Vagina (tissue), 2 donors: ENCODE data around the gene SF3B2. TPM values are rescaled to one million over a fixed set of nuclear protein-coding genes. Genes with fewer than 3 reads are reported as not detected.

Experiments
- DNase-seq, 2 donors: peaks; one replicate each; pipeline ENCODE4 v3.0.0-alpha.2; 2017; ENCODE audit errors: extremely low spot score in 2 of 2
- H3K27ac ChIP-seq: fragments of 200-600 bp; sonication (generic); one replicate; pipeline ENCODE4 v1.5.1; 2019
- H3K27me3 ChIP-seq: fragments of 200-600 bp; sonication (generic); one replicate; pipeline ENCODE4 v1.5.1; 2019
- H3K36me3 ChIP-seq, 2 donors: fragments of 200-600 bp; sonication (generic); one replicate each; pipeline ENCODE4 v1.5.1; 2017 to 2019
- H3K4me1 ChIP-seq: fragments of 200-600 bp; sonication (generic); one replicate; pipeline ENCODE4 v1.5.1; 2019
- H3K4me3 ChIP-seq, 2 donors: fragments of 200-600 bp; sonication (generic); 1 replicate in 1 of 2; 2 replicates in 1 of 2; pipeline ENCODE4 v1.5.1; 2016 to 2019
- H3K9me3 ChIP-seq: fragments of 200-600 bp; sonication (generic); one replicate; pipeline ENCODE4 v1.5.1; 2019
- CTCF ChIP-seq, 3 experiments: fragments of 450-650 bp in 2 of 3; fragments of 200-600 bp in 1 of 3; sonication (generic) in 1 of 3; IDR thresholded peaks; one replicate each; pipeline ENCODE4 v1.5.1; 2017 to 2019; ENCODE audit warnings: antibody characterized with exemption in 3 of 3, mild to moderate bottlenecking in 2 of 3, moderate library complexity in 2 of 3
- POLR2A ChIP-seq, 2 donors: fragments of 450-650 bp; IDR thresholded peaks; one replicate each; pipeline ENCODE4 v1.6.1; 2017; ENCODE audit warnings: antibody characterized with exemption in 2 of 2, mild to moderate bottlenecking in 2 of 2, moderate library complexity in 2 of 2
- POLR2AphosphoS5 ChIP-seq, 2 donors: sonication (generic); formaldehyde crosslinking; IDR thresholded peaks; one replicate each; pipeline ENCODE4 v1.9.0; 2017; ENCODE audit warnings: antibody characterized with exemption in 2 of 2, mild to moderate bottlenecking in 2 of 2, low read depth in 1 of 2; ENCODE audit not compliant: insufficient read depth in 1 of 2
- intact Hi-C: fragments of 100-400 bp; cut with DNase I; formaldehyde crosslinking; loops from one replicate; pipeline ENCODE4 v1.15.1; 2023
- total RNA-seq: library from RNA; depleted of rRNA; stranded (reverse); fragments of >200 nt; gene quantifications from one replicate; pipeline ENCODE4 v1.2.3, GENCODE V29; 2016

SF3B2 gene
- total RNA-seq, 1 donor from 2014 or later, result 107 TPM

- H3K36me3 ChIP-seq, result no peaks in the 10 kb centered on the region
- intact Hi-C loops, result no loop called here
- H3K9me3 ChIP-seq, result no peaks in the 10 kb centered on the region
- DNase-seq, result no peak
- peak overlapping the region; percentile 17 to 41 for H3K4me3 ChIP-seq
- TF ChIP-seq POLR2AphosphoS5 (IDR thresholded peaks at IDR 0.05; ENCODE audit: insufficient read depth in 1 of 2, low read depth in 1 of 2) (no peak), POLR2A (IDR thresholded peaks at IDR 0.05) (no peak), CTCF (IDR thresholded peaks at IDR 0.05) (no peak)
- no peaks in the 10 kb centered on the region for H3K27me3 ChIP-seq
- peaks cover 11% of the 10 kb centered on the region for H3K4me1 ChIP-seq
- H3K27ac ChIP-seq, result no peak overlapping the region
Observed at GRCh38 chr11:66011239-66011784, 40.9 kb upstream of the SF3B2 start.

GRCh38 chr11:66011785-66012303 lies 40.3 kb upstream of the SF3B2 start, which contains the start of gene CST6:
CST6 (plus strand) TSS chr11:66012008; CDS start chr11:66012045, 37 bp downstream.
- Histone ChIP-seq H3K4me3 (peak within 1 kb of the TSS; percentile 17 to 41), H3K27me3 (no peaks in the 10 kb centered on the region), H3K36me3 (no peaks in the 10 kb centered on the region), H3K9me3 (no peaks in the 10 kb centered on the region), H3K27ac (no peak within 1 kb of the TSS), H3K4me1 (peaks cover 11% of the 10 kb centered on the region)
- intact Hi-C loops, result no loop called here
- no peak for DNase-seq
- TF ChIP-seq CTCF (IDR thresholded peaks at IDR 0.05), result no peak

GRCh38 chr11:66012371-66012945 lies 39.7 kb upstream of the SF3B2 start:
- no peak for DNase-seq
- H3K4me3 ChIP-seq, result peak overlapping the region; percentile 17 to 41
- H3K27me3 ChIP-seq, result no peaks in the 10 kb centered on the region
- TF ChIP-seq POLR2AphosphoS5 (IDR thresholded peaks at IDR 0.05; ENCODE audit: insufficient read depth in 1 of 2, low read depth in 1 of 2) (no peak), CTCF (IDR thresholded peaks at IDR 0.05) (no peak), POLR2A (IDR thresholded peaks at IDR 0.05) (no peak)
- intact Hi-C loops, result no loop called here
- H3K27ac ChIP-seq, result no peak overlapping the region
- peaks cover 11% of the 10 kb centered on the region for H3K4me1 ChIP-seq
- no peaks in the 10 kb centered on the region for H3K9me3 ChIP-seq
- no peaks in the 10 kb centered on the region for H3K36me3 ChIP-seq

GRCh38 chr11:66012946-66013761 lies 39.0 kb upstream of the SF3B2 start:
- DNase-seq, result no peak
- Histone ChIP-seq H3K27ac (no peak overlapping the region), H3K4me3 (peak overlapping the region in 1 of 2 donors; percentile 17), H3K27me3 (no peaks in the 10 kb centered on the region), H3K4me1 (peaks cover 11% of the 10 kb centered on the region), H3K9me3 (no peaks in the 10 kb centered on the region), H3K36me3 (no peaks in the 10 kb centered on the region)
- intact Hi-C loops, result no loop called here
- TF ChIP-seq POLR2A (IDR thresholded peaks at IDR 0.05) (no peak), POLR2AphosphoS5 (IDR thresholded peaks at IDR 0.05; ENCODE audit: insufficient read depth in 1 of 2, low read depth in 1 of 2) (no peak), CTCF (IDR thresholded peaks at IDR 0.05) (no peak)

GRCh38 chr11:66013762-66014100 lies 38.4 kb upstream of the SF3B2 start:
- peaks cover 11% of the 10 kb centered on the region for H3K4me1 ChIP-seq

More at GRCh38 chr11:66013762-66014100, 38.4 kb upstream of the SF3B2 start:
- Histone ChIP-seq H3K36me3 (no peaks in the 10 kb centered on the region), H3K4me3 (no peak overlapping the region), H3K9me3 (no peaks in the 10 kb centered on the region), H3K27ac (no peak overlapping the region), H3K27me3 (no peaks in the 10 kb centered on the region)
- TF ChIP-seq POLR2AphosphoS5 (IDR thresholded peaks at IDR 0.05; ENCODE audit: insufficient read depth in 1 of 2, low read depth in 1 of 2) (no peak), POLR2A (IDR thresholded peaks at IDR 0.05) (no peak), CTCF (IDR thresholded peaks at IDR 0.05) (no peak)
- no peak for DNase-seq
- intact Hi-C loops, result no loop called here
